HepG2 (cell line): ENCODE measurements around the gene CABLES2. TPM values are rescaled to one million over a fixed set of nuclear protein-coding genes. Genes with fewer than 3 reads are reported as not detected.

Experiments used
- CBX1 ChIP-seq: IDR thresholded peaks from one replicate; pipeline ENCODE4 v1.6.1; 2016; ENCODE audit warnings: antibody characterized with exemption, low read depth
- CREB1 ChIP-seq, 2 experiments: fragments of 450-650 bp in 1 of 2; IDR thresholded peaks; 2 replicates each; pipeline ENCODE4 v1.6.1; 2016 to 2017; ENCODE audit warnings: control low read depth in 1 of 2, mild to moderate bottlenecking in 1 of 2, missing compliant biosample characterization in 1 of 2, missing genetic modification characterization in 1 of 2
- HNRNPLL ChIP-seq: fragments of 200-400 bp; formaldehyde crosslinking; IDR thresholded peaks from 2 replicates; pipeline ENCODE4 v1.6.1; 2017; ENCODE audit warnings: mild to moderate bottlenecking, low read depth, low read length; ENCODE audit not compliant: poor library complexity, severe bottlenecking
- MLLT10 ChIP-seq: sonication (generic); formaldehyde crosslinking; IDR thresholded peaks from 2 replicates; pipeline ENCODE4 v1.4.0; 2020; ENCODE audit warnings: missing genetic modification reagents
- NCOR1 ChIP-seq: fragments of 200-600 bp; sonication (generic); IDR thresholded peaks from 2 replicates; pipeline ENCODE4 v1.7.0; 2017; ENCODE audit warnings: antibody characterized with exemption, low read length, borderline replicate concordance
- NFE2 ChIP-seq: sonication (generic); formaldehyde crosslinking; IDR thresholded peaks from 2 replicates; pipeline ENCODE4 v1.4.0; 2020; ENCODE audit warnings: missing genetic modification reagents
- NFKBIZ ChIP-seq: IDR thresholded peaks from 2 replicates; pipeline ENCODE4 v1.6.1; 2018; ENCODE audit warnings: missing genetic modification reagents, missing compliant biosample characterization
- NR3C1 ChIP-seq: sonication (generic); formaldehyde crosslinking; IDR thresholded peaks from 2 replicates; pipeline ENCODE4 v1.4.0; 2020; ENCODE audit warnings: missing genetic modification reagents
- PHF8 ChIP-seq: sonication (generic); formaldehyde crosslinking; IDR thresholded peaks from 2 replicates; pipeline ENCODE4 v1.5.0; 2020; ENCODE audit warnings: missing genetic modification reagents
- RELA ChIP-seq: sonication (generic); formaldehyde crosslinking; IDR thresholded peaks from 2 replicates; pipeline ENCODE4 v1.4.0; 2020; ENCODE audit warnings: missing genetic modification reagents
- SNRNP70 ChIP-seq: fragments of 200-400 bp; formaldehyde crosslinking; IDR thresholded peaks from 2 replicates; pipeline ENCODE4 v1.6.1; 2017; ENCODE audit warnings: mild to moderate bottlenecking, low read depth, low read length, moderate library complexity
- ZFP37 ChIP-seq: sonication (generic); formaldehyde crosslinking; IDR thresholded peaks from 2 replicates; pipeline ENCODE4 v1.4.0; 2020; ENCODE audit warnings: missing genetic modification reagents, borderline replicate concordance
- ZNF446 ChIP-seq: sonication (generic); formaldehyde crosslinking; IDR thresholded peaks from 2 replicates; pipeline ENCODE4 v1.5.0; 2020; ENCODE audit warnings: mild to moderate bottlenecking, missing genetic modification reagents
- ZNF615 ChIP-seq: sonication (generic); formaldehyde crosslinking; IDR thresholded peaks from 2 replicates; pipeline ENCODE4 v1.5.0; 2020; ENCODE audit warnings: mild to moderate bottlenecking, missing genetic modification reagents, borderline replicate concordance
- ZNF790 ChIP-seq: sonication (generic); formaldehyde crosslinking; IDR thresholded peaks from 2 replicates; pipeline ENCODE4 v1.8.0; 2022; ENCODE audit warnings: missing genetic modification reagents, mild to moderate bottlenecking, borderline replicate concordance
- ZSCAN20 ChIP-seq: sonication (generic); formaldehyde crosslinking; IDR thresholded peaks from 2 replicates; pipeline ENCODE4 v1.4.0; 2020; ENCODE audit warnings: missing genetic modification reagents, mild to moderate bottlenecking, borderline replicate concordance
- polyA plus RNA-seq, 8 experiments: library from polyadenylated mRNA; depleted of rRNA in 3 of 8; stranded (reverse) in 7 of 8; unstranded in 1 of 8; fragments of >200 nt; fragmentation: Illumina TruSeq in 4 of 8; extraction: Trizol in 4 of 8; gene quantifications; 2 replicates each; pipeline versions ENCODE4 v1.2.1 to v1.2.3, GENCODE V29; 2011 to 2016; ENCODE audit warnings: low read depth in 4 of 8, missing spikeins in 1 of 8, mixed read lengths in 1 of 8; ENCODE audit not compliant: insufficient read depth in 1 of 8
- total RNA-seq, 5 experiments: library from RNA; depleted of rRNA; stranded (reverse); fragments of >200 nt; fragmentation: Illumina TruSeq; extraction: Trizol; gene quantifications; 2 replicates each; pipeline ENCODE4 v1.2.3, GENCODE V29; 2016; ENCODE audit warnings: low read depth in 1 of 5
- TF ChIP-seq, protein P1 (sequence below): sonication (generic); formaldehyde crosslinking; IDR thresholded peaks from 2 replicates; pipeline ENCODE4 v1.4.0; 2020; ENCODE audit warnings: mild to moderate bottlenecking, missing genetic modification reagents
- TF ChIP-seq, protein P2 (sequence below): sonication (generic); formaldehyde crosslinking; conservative IDR thresholded peaks from 2 replicates; pipeline ENCODE4 v1.4.0; 2020; ENCODE audit warnings: mild to moderate bottlenecking, missing genetic modification reagents, moderate library complexity
- TF ChIP-seq, protein P3 (sequence below): sonication (generic); formaldehyde crosslinking; IDR thresholded peaks from 2 replicates; pipeline ENCODE4 v1.8.0; 2022; ENCODE audit warnings: mild to moderate bottlenecking, missing genetic modification reagents, moderate library complexity
- TF ChIP-seq, protein P4 (sequence below): sonication (generic); formaldehyde crosslinking; IDR thresholded peaks from 2 replicates; pipeline ENCODE4 v1.8.1; 2022; ENCODE audit warnings: mild to moderate bottlenecking, missing genetic modification reagents
- TF ChIP-seq, protein P5 (sequence below): sonication (generic); formaldehyde crosslinking; IDR thresholded peaks from 2 replicates; pipeline ENCODE4 v1.8.0; 2022; ENCODE audit warnings: missing genetic modification reagents, mild to moderate bottlenecking, borderline replicate concordance

CABLES2 gene
- total and polyA plus RNA-seq, 2 of the 13 experiments (the other 11 are each of a cell fraction or from before 2014, with no cell fraction given), result 5.2 to 9.7 TPM

DNA sequence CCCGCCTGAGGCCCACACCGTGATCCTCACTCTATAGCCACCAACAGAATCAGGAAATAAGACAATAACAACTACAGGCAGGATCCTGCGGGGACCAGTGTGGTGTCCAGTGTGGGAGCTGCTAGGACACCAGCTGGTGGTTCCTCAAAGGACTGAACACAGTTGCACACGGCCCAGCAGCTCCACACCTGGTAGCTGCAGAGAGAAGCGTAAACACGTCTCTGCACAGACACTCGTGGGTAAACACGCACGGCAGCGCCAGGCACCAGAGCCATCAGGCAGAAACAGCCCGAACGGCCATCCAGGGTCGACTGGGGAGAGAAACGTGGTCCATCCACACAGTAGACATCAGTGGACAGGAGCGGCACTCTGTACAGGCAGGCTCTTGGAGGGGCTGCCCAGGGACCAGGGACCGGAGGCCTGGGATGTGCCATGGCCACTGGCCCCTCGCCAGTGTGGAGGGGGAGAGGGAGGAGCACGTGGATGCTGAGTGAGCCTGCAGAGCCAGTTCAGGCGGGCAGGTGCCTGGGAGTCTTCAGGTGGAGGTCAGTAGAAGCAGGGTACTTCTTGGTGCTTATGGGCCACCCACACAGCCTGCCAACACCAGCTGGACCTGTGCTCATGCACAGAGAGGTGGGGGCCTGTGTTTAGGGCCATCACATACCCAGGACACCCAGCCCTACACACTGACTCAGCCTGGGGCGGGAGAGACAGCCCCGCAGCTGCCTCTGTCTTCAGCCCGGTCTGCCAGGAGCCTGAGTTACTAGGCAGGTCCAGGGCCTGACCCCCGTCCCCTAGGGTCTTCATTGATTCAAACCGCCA is 32.5 kb downstream of the CABLES2 start (continued):
- TF ChIP-seq HNRNPLL (no peak), NFE2 (CRISPR knock-in tag) (no peak), MLLT10 (no peak), SNRNP70 (no peak), CREB1 (IDR thresholded peaks at IDR 0.05) (no peak), CREB1 (CRISPR knock-in tag; IDR thresholded peaks at IDR 0.05) (no peak), NR3C1 (no peak), CBX1 (no peak), ZSCAN20 (CRISPR knock-in tag) (no peak), ZNF790 (CRISPR knock-in tag) (no peak), NFKBIZ (CRISPR knock-in tag) (no peak), ZFP37 (CRISPR knock-in tag) (no peak), NCOR1 (no peak), ZNF615 (CRISPR knock-in tag) (no peak), ZNF446 (CRISPR knock-in tag) (no peak), PHF8 (CRISPR knock-in tag) (no peak; the same call in 1 of the 2 replicates), RELA (CRISPR knock-in tag) (no peak)
- TF ChIP-seq, protein P1, sequence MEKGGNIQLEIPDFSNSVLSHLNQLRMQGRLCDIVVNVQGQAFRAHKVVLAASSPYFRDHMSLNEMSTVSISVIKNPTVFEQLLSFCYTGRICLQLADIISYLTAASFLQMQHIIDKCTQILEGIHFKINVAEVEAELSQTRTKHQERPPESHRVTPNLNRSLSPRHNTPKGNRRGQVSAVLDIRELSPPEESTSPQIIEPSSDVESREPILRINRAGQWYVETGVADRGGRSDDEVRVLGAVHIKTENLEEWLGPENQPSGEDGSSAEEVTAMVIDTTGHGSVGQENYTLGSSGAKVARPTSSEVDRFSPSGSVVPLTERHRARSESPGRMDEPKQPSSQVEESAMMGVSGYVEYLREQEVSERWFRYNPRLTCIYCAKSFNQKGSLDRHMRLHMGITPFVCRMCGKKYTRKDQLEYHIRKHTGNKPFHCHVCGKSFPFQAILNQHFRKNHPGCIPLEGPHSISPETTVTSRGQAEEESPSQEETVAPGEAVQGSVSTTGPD (CRISPR knock-in tag), result 0 out of 2 replicates have a peak, but pooled peaks have one; percentile 21
- TF ChIP-seq, protein P2, sequence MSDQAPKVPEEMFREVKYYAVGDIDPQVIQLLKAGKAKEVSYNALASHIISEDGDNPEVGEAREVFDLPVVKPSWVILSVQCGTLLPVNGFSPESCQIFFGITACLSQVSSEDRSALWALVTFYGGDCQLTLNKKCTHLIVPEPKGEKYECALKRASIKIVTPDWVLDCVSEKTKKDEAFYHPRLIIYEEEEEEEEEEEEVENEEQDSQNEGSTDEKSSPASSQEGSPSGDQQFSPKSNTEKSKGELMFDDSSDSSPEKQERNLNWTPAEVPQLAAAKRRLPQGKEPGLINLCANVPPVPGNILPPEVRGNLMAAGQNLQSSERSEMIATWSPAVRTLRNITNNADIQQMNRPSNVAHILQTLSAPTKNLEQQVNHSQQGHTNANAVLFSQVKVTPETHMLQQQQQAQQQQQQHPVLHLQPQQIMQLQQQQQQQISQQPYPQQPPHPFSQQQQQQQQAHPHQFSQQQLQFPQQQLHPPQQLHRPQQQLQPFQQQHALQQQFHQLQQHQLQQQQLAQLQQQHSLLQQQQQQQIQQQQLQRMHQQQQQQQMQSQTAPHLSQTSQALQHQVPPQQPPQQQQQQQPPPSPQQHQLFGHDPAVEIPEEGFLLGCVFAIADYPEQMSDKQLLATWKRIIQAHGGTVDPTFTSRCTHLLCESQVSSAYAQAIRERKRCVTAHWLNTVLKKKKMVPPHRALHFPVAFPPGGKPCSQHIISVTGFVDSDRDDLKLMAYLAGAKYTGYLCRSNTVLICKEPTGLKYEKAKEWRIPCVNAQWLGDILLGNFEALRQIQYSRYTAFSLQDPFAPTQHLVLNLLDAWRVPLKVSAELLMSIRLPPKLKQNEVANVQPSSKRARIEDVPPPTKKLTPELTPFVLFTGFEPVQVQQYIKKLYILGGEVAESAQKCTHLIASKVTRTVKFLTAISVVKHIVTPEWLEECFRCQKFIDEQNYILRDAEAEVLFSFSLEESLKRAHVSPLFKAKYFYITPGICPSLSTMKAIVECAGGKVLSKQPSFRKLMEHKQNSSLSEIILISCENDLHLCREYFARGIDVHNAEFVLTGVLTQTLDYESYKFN, result no peak
- TF ChIP-seq, protein P3, sequence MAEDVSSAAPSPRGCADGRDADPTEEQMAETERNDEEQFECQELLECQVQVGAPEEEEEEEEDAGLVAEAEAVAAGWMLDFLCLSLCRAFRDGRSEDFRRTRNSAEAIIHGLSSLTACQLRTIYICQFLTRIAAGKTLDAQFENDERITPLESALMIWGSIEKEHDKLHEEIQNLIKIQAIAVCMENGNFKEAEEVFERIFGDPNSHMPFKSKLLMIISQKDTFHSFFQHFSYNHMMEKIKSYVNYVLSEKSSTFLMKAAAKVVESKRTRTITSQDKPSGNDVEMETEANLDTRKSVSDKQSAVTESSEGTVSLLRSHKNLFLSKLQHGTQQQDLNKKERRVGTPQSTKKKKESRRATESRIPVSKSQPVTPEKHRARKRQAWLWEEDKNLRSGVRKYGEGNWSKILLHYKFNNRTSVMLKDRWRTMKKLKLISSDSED (CRISPR knock-in tag), result no peak
- TF ChIP-seq, protein P4, sequence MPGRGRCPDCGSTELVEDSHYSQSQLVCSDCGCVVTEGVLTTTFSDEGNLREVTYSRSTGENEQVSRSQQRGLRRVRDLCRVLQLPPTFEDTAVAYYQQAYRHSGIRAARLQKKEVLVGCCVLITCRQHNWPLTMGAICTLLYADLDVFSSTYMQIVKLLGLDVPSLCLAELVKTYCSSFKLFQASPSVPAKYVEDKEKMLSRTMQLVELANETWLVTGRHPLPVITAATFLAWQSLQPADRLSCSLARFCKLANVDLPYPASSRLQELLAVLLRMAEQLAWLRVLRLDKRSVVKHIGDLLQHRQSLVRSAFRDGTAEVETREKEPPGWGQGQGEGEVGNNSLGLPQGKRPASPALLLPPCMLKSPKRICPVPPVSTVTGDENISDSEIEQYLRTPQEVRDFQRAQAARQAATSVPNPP (CRISPR knock-in tag), result no peak
- TF ChIP-seq, protein P5, sequence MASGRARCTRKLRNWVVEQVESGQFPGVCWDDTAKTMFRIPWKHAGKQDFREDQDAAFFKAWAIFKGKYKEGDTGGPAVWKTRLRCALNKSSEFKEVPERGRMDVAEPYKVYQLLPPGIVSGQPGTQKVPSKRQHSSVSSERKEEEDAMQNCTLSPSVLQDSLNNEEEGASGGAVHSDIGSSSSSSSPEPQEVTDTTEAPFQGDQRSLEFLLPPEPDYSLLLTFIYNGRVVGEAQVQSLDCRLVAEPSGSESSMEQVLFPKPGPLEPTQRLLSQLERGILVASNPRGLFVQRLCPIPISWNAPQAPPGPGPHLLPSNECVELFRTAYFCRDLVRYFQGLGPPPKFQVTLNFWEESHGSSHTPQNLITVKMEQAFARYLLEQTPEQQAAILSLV, result no peak
